ENCODE measurements around the gene SNPH.

The SNPH gene

GRCh38 chr20:1325173-1326030, 59.3 kb downstream of the SNPH start:
- peak; percentile 99 for DNase-seq

DNA sequence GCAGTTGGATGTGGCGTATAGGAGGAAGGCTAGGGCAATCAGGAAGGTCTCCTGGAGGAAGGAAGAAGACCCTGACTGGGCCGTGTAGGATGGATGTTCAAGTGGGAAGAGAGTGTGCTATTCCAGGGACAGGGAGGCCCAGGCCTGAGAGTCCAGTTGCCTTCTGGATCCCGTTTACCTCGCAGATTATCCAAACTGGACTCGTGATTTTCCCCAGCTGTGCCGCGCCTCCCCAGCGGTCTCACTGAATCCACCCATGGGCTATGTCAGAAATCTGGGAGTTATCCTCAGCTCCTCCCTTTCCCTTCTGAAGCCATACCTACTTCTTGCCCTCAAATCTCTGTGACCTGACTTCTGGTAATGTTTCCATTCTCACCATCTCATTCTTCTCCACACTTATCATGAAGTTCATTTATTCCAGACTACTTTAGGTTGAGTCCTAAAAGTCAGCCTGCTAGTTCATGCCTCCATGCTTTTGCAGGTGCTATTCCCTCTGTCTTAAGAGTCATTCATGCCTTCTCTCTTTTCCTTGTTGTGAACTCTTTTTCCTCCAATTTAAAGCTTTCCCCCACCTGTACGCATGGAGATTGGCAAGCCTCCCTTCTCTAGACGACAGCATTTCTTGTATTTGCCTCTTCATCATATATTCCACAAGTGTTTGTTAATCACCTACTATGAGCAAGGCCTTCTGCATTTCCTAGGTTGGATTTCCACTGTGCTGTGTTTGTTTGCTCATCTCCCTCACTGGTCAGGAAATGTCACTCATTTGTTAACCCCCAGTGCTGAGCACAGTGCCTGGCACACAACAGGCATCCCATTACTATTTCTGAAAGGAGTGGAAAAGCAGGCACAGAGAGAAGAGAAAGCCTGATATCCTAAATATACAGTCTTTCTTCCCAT, 60.2 kb downstream of the SNPH start:
- no peak for DNase-seq

GRCh38 chr20:1327241-1327653, 61.2 kb downstream of the SNPH start:
- DNase-seq: no peak

GRCh38 chr20:1327827-1328679, 62.0 kb downstream of the SNPH start:
- DNase-seq: no peak

- DNase-seq: no peak
These were observed 62.7 kb downstream of the SNPH start, which contains the start of gene SDCBP2 for GRCh38 chr20:1328680-1329330. Gene SDCBP2 (minus strand): TSS chr20:1329139. CDS start chr20:1320416, 8,723 bp downstream.

- peak; percentile 58 to 72 for DNase-seq
These were observed 64.2 kb downstream of the SNPH start for GRCh38 chr20:1330075-1330830.

DNA sequence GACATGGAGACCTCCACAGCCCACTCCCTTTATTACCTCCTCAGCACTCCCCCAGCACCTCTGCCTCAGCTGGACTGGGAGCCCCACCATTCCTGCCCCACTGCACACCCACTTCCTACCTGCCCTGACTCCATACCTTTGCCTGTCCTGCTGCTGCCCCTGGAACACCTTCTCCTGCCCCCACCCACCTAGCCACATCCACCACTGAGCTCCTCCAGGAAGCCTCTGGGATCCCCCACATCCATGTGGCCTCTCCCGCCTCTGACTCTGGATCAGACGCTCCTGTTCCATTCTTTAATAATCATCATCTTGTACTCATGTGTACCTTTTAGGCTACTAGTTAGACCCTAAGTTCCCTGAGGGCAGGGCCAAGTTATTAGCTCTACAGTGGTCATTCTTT, 65.0 kb downstream of the SNPH start:
- DNase-seq: no peak

GRCh38 chr20:1331801-1332453, 65.8 kb downstream of the SNPH start:
- DNase-seq: no peak

- DNase-seq: no peak
These were observed 66.7 kb downstream of the SNPH start for GRCh38 chr20:1332749-1333300.

DNA sequence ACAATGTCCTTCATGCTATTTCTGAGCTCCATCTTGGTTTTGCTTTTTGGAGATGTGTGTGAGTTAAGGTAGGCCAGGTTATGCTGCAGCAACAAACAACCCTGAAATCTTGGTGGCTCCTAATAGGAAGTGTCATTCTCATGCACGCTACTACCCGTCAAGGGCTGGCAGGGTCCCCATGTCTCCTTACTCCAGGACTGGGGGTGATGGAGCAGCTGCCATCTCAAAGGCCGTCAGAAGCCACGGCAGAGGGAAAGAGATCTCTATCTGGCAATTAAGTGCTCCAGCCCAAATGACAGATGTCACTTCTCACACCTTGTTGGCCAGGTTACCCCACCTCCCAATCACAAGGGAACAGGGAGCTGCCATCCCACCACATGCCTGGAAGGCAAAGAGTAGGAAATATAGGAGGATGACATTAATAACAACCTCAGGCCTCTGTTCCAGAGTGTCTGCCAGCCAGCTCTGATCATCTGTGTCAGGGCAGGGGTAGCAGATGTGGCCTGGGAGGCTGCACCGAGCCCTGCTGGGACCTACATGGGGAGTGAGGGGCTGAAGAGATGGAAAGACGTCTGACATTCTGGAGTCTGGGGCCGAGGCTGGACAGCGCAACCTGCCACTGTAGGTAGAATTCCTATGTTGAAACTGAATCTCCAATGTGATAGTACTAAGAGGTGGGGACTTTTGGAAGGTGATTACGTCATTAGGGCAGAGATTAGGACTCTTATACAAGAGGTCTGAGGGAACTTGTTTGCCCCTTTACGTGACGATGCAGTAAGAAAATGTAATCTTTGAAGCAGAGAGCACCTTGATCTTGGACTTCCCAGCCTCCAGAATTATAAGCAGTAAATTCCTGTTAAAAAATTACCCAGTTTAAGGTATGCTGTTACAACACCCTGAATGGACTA, 67.6 kb downstream of the SNPH start:
- DNase-seq: no peak

- DNase-seq: no peak
These were observed 68.3 kb downstream of the SNPH start for GRCh38 chr20:1334370-1334731.

DNA sequence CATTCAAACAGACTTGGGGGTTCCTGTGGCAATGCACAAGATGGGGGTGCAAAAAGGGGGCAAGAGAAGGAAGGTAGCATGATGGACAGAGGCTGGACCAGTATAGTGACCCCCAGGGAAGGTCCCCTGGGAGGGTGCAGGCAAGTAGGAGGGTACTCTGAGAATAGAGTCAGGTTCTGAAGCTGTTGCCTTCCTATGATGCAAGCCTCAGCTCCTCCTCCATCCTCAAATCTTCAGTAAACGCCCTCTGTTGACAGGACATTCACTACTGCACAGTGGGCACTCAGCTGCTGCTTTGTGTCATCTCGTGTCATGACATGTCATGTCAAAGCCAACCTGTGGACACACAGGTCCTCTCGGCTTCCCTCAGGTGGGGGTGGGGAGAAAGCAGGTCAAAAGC, 68.7 kb downstream of the SNPH start:
- no peak for DNase-seq

DNA sequence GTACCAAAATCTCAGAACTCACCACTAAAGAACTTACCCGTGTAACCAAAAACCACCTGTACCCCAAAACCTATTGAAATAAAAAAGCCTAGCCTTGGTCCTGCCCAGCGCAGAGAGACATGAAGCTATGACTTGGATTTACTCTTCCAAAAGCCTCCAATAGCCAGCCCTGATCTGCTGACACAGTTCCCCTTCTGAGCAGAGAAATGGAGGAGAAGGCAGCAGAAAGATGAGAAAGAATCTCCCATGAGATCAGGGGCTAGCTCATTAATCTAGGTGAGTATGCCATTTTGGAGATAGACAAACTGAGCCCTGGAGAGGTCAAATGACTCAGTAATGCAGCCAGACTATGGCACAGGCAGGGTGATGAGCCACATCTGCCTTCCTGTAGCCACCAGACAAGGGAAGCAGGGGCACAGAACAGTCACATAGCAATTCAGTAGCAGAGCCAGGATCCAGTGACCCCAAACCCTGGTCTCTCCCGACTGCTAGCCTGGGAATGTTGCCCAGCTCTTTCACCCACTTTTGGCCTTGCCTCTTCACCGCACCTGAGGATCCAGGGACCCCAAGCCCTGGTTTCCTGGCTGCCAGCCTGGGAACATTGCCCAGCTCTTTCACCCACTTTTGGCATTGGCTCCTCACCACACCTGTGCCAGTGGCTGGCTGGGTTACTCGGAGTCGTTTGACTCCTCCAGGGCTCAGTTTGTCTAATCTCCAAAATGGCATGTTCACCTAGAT, 70.0 kb downstream of the SNPH start:
- DNase-seq: no peak

DNA sequence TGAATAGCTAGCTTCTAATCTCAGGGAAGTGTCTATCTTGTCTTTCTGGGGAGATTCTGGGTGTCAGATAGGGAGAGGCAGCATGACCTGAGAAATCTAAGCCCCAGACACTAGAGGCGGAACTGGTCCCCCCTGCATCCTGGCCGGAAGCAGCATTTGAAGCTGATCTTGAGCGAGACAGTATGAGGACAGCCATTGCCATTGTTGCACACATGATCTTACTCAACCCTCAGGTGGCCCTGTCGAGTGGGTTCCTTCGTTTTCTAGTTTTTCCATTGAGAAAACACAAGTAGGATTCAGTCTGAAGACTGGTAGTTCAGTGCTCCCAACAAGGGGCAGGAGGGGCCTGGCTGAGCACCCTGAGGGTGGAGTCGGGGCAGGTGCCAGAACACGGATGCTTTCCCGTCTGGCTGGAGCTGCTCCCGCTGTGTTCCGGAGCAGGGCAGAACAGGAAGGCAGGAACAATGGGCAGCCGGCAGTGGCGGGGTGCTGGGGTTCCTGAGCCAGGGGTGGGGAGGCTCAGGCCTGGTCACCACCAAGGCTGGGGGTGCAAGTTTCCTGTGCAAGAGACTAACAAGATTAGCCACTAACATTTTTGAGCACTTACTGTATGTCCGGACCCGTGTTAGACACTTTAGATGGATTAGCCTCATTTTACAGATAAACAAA, 70.7 kb downstream of the SNPH start:
- DNase-seq: no peak

- no peak for DNase-seq
These were observed 71.3 kb downstream of the SNPH start for GRCh38 chr20:1337441-1337840.

GRCh38 chr20:1338096-1338495, 72.0 kb downstream of the SNPH start:
- DNase-seq: no peak

- no peak for DNase-seq
These were observed 72.7 kb downstream of the SNPH start for GRCh38 chr20:1338801-1339200.

DNA sequence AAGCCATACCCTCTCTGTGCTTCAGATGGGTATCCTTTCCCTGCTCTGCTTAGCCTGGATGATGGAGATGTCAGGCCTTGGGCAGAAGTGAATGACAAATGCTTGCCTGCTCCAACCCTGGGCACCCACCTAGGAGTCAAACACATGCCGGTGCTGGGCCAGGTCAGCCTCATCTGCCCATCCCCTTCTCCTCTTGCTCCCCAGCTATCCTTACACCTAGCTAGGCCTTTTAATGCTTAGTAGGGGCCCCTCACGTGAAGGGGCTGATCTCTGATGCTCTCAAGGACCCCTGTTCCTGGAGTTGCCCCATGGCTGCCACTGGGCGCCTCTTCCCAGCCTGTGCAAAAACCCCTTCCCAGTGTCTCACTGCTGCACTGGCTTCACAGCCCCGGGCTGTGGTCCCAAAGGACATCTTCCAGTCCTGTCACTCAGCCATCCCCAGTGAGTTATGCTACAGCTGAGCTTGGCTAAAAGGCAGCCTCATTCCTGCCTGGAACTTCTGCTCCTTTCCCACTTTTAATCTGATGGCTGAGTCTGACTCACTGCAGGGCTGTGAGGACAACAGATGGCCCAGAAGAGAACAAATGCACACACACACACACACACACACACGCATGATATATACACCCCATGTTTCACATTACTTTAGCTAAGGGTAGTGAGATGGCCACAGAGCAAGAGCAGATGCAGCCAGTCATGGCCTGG, 75.6 kb downstream of the SNPH start:
- no peak for DNase-seq

Measured in CD4-positive, alpha-beta T cell treated with Interleukin-4 for 1 hour (primary cell).